ENCODE results near the gene SAMD3.

- no peak for TF ChIP-seq CTCF (IDR thresholded peaks at IDR 0.05)
- TF ChIP-seq POLR2A (IDR thresholded peaks at IDR 0.05), result no peak
Observed at GRCh38 chr6:130178692-130179091, 44.1 kb downstream of the SAMD3 start.

All from right lobe of liver (tissue), 4 donors.